Mononuclear cell (primary cell): ENCODE measurements around the gene YIF1B. TPM values are rescaled to one million over a fixed set of nuclear protein-coding genes. Genes with fewer than 3 reads are reported as not detected.
A peak's percentile ranks its signal among the peaks of the same experiment; 100 is the strongest.
"Not testable (repeated sequence)": the region's sequence is repeated elsewhere in the genome, so short reads cannot be mapped to it uniquely, and the experiment has no call there.

ENCODE experiments used
- H3K27me3 ChIP-seq: 2 replicates; pipeline ENCODE4 v1.6.0; 2011; ENCODE audit warnings: low read length, control low read depth; ENCODE audit not compliant: insufficient read depth
- H3K4me1 ChIP-seq: 2 replicates; pipeline ENCODE4 v1.5.1; 2011; ENCODE audit warnings: mild to moderate bottlenecking, low read length, control low read depth; ENCODE audit not compliant: insufficient read depth
- H3K4me3 ChIP-seq: 2 replicates; pipeline ENCODE4 v1.5.1; 2011; ENCODE audit warnings: mild to moderate bottlenecking, low read length, moderate library complexity
- H3K9me3 ChIP-seq: 2 replicates; pipeline ENCODE4 v1.5.1; 2011; ENCODE audit warnings: low read depth, mild to moderate bottlenecking, control low read depth, low read length
- total RNA-seq: library from RNA; depleted of rRNA; stranded (reverse); fragments of >200 nt; gene quantifications from one replicate; pipeline ENCODE4 v1.2.3, GENCODE V29; 2012

Gene YIF1B
- total RNA-seq, 1 donor: 27.4 TPM

GRCh38 chr19:38346837-38347236 is 31.1 kb upstream of the YIF1B start:
- H3K9me3 ChIP-seq: no peaks in the 10 kb centered on the region
- no peaks in the 10 kb centered on the region for H3K27me3 ChIP-seq
- H3K4me3 ChIP-seq: no peak overlapping the region

DNA sequence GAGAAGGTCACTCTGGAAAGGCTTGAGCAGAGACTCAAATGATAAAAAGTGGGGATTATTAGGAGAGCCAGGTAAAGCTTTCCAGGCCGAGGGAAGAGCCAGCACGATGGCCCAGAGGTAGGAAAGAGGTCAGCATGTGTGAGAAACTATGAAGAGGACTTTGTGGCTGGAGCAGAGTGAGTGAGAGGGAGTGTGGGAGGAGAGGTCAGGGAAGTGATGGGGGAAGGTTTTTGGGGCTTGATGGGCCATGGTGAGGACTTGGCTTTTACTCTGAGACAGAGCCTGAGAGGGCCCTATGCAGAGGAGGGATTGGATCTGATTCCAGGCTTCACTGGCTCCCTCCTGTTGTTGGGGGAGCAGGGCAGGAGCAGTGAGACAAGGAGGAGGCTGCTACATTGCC is 25.2 kb upstream of the YIF1B start:
- H3K4me3 ChIP-seq: no peak overlapping the region
- no peaks in the 10 kb centered on the region for H3K27me3 ChIP-seq
- peaks cover 9% of the 10 kb centered on the region for H3K4me1 ChIP-seq
- no peaks in the 10 kb centered on the region for H3K9me3 ChIP-seq

More at GRCh38 chr19:38346837-38347236, 31.1 kb upstream of the YIF1B start:
- H3K4me1 ChIP-seq: no peaks in the 10 kb centered on the region

DNA sequence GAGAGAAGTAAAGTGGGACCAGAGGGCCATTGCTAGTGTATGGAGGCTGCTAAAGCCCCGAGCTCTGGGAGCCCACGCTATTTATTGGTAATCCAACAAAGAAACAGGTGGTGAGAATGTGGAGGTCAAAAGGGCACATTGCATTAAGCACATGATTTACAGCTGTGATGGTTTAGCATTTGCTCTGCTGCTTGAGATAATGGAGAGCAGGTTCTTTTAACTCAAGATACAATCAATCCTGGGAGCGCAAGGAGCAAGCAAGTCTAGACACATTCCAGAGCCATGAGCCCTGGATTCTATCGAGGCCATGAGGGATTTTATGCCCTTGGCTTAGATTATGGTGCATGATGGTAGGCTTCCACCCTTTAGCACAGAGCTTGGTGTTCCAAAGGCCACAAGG is 23.3 kb upstream of the YIF1B start:
- H3K4me1 ChIP-seq, H3K4me3 ChIP-seq: not testable (repeated sequence)

GRCh38 chr19:38337360-38337653 is 21.6 kb upstream of the YIF1B start:
- peaks cover 9% of the 10 kb centered on the region for H3K4me1 ChIP-seq
- H3K9me3 ChIP-seq: no peaks in the 10 kb centered on the region
- no peak overlapping the region for H3K4me3 ChIP-seq
- no peaks in the 10 kb centered on the region for H3K27me3 ChIP-seq

More for the DNA sequence above, 23.3 kb upstream of the YIF1B start:
- not testable (repeated sequence) for H3K9me3 ChIP-seq, H3K27me3 ChIP-seq

- no peaks in the 10 kb centered on the region for H3K27me3 ChIP-seq
- peak overlapping the region; percentile 72 for H3K4me3 ChIP-seq
- peaks cover 9% of the 10 kb centered on the region for H3K4me1 ChIP-seq
- no peaks in the 10 kb centered on the region for H3K9me3 ChIP-seq
These were observed 21.1 kb upstream of the YIF1B start for GRCh38 chr19:38336638-38337359.

- H3K27me3 ChIP-seq: no peaks in the 10 kb centered on the region
- H3K4me3 ChIP-seq: peak overlapping the region; percentile 72
- H3K9me3 ChIP-seq: no peaks in the 10 kb centered on the region
- H3K4me1 ChIP-seq: peaks cover 9% of the 10 kb centered on the region
These were observed 20.3 kb upstream of the YIF1B start for GRCh38 chr19:38335949-38336637.

DNA sequence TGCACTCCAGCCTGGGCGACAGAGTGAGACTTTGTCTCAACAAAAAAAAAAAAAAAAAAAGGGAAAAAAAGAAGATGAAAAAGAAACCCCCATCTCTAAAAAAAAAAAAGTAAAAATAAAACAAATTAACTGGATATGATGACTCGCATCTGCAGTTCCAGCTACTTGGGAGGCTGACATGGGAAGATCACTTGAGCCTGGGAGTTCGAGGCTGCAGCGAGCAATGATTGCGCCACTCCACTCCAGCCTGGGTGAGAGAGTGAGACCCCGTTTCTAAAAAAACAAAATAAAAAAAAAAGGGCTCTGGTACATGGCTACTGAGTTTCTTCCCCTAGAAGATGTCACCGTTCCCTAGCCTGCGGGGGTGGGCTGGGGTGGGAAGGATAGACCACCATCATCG is 17.5 kb upstream of the YIF1B start:
- Histone ChIP-seq H3K4me3 (no peak overlapping the region), H3K9me3 (no peaks in the 10 kb centered on the region), H3K27me3 (no peaks in the 10 kb centered on the region), H3K4me1 (peaks cover 9% of the 10 kb centered on the region)

- Histone ChIP-seq H3K27me3 (no peaks in the 10 kb centered on the region), H3K4me3 (no peak overlapping the region), H3K4me1 (no peaks in the 10 kb centered on the region), H3K9me3 (no peaks in the 10 kb centered on the region)
These were observed 16.0 kb upstream of the YIF1B start for GRCh38 chr19:38331728-38332127.

GRCh38 chr19:38329651-38330050 is 13.9 kb upstream of the YIF1B start:
- Histone ChIP-seq H3K9me3 (no peaks in the 10 kb centered on the region), H3K27me3 (no peaks in the 10 kb centered on the region)

DNA sequence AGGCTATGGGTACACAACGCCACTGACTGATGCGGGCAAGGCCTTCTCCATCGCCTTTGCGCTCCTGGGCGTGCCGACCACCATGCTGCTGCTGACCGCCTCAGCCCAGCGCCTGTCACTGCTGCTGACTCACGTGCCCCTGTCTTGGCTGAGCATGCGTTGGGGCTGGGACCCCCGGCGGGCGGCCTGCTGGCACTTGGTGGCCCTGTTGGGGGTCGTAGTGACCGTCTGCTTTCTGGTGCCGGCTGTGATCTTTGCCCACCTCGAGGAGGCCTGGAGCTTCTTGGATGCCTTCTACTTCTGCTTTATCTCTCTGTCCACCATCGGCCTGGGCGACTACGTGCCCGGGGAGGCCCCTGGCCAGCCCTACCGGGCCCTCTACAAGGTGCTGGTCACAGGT is 10.8 kb upstream of the YIF1B start:
- no peak overlapping the region for H3K4me3 ChIP-seq
- H3K9me3 ChIP-seq: no peaks in the 10 kb centered on the region
- H3K27me3 ChIP-seq: no peaks in the 10 kb centered on the region
- peaks cover 19% of the 10 kb centered on the region for H3K4me1 ChIP-seq

More at GRCh38 chr19:38329651-38330050, 13.9 kb upstream of the YIF1B start:
- no peaks in the 10 kb centered on the region for H3K4me1 ChIP-seq
- H3K4me3 ChIP-seq: no peak overlapping the region

GRCh38 chr19:38324431-38324830 is 8.7 kb upstream of the YIF1B start:
- H3K4me3 ChIP-seq: no peak overlapping the region
- H3K4me1 ChIP-seq: peaks cover 37% of the 10 kb centered on the region
- no peaks in the 10 kb centered on the region for H3K9me3 ChIP-seq
- no peaks in the 10 kb centered on the region for H3K27me3 ChIP-seq

GRCh38 chr19:38323291-38323690 is 7.5 kb upstream of the YIF1B start:
- Histone ChIP-seq H3K27me3 (no peaks in the 10 kb centered on the region), H3K9me3 (no peaks in the 10 kb centered on the region), H3K4me1 (peaks cover 48% of the 10 kb centered on the region), H3K4me3 (no peak overlapping the region)

DNA sequence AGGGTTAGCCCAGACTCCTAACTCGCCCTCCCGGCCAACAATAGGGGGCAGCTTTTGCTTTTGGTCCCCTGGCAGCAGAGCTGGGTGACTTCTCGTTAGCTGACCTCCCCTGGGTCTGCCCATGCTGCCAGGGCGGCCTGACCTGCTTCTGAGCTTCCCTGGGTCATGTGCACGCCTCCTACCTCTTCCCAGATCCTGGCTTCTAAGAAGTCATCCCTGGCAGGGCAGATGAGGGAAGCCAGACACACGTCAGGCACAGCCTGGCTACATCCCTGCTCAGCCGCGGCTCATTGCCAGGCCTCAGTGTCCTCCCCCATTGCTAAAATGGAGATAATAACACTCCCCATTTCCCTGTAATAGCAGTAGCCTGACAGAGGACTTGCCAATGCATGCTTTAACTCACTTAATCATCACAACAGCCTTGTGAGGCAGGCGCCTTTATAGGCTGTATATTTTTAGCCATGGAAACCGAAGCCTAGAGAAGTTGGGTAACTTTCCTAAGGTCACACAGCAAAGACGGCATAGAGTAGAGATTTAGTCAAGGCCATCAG is 6.0 kb upstream of the YIF1B start:
- Histone ChIP-seq H3K4me3 (no peak overlapping the region), H3K27me3 (no peaks in the 10 kb centered on the region), H3K9me3 (no peaks in the 10 kb centered on the region), H3K4me1 (peaks cover 64% of the 10 kb centered on the region)

GRCh38 chr19:38320969-38321339 is 5.2 kb upstream of the YIF1B start:
- Histone ChIP-seq H3K27me3 (no peaks in the 10 kb centered on the region), H3K4me3 (no peak overlapping the region), H3K9me3 (no peaks in the 10 kb centered on the region), H3K4me1 (peaks cover 71% of the 10 kb centered on the region)

GRCh38 chr19:38319421-38320258 is 3.9 kb upstream of the YIF1B start, which contains the start of gene KCNK6:
TSS of gene KCNK6 (plus strand) at chr19:38319845. CDS start at chr19:38319951, 106 bp downstream.
- H3K4me1 ChIP-seq: peaks cover 79% of the 10 kb centered on the region

More at GRCh38 chr19:38319421-38320258, 3.9 kb upstream of the YIF1B start, which contains the start of gene KCNK6:
- Histone ChIP-seq H3K27me3 (no peaks in the 10 kb centered on the region), H3K9me3 (no peaks in the 10 kb centered on the region), H3K4me3 (peak within 1 kb of the TSS; percentile 55)
